Measurements from ENCODE around the gene TUBGCP3. TPM values are rescaled to one million over a fixed set of nuclear protein-coding genes. Genes with fewer than 3 reads are reported as not detected.

The TUBGCP3 gene
- total RNA-seq, 1 experiment from 2014 or later: 47.4 TPM

DNA sequence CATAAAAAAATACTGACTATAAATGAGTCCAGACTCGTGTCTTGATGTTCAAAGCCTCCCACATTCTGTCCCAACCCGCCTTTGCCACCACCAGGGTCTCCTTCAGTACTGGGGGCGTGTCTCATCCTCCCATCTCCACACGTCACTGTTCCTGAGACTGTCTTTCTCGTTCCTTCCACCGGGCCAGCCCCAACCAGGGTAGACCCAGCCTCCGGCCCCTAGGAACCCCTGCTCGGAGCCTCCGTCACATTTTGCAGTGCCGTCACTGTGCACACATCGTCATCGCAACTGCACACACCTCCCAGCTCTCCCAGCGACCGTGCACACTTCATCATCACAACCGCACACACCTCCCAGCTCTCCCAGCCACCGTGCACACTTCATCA lies 138.4 kb downstream of the TUBGCP3 start:
- Histone ChIP-seq H3K36me3 (ENCODE audit: low read depth) (no peaks in the 10 kb centered on the region), H3K9me2 (ENCODE audit: insufficient read depth) (no peaks in the 10 kb centered on the region), H3K79me2 (ENCODE audit: low read depth) (no peaks in the 10 kb centered on the region), H3K27me3 (ENCODE audit: insufficient read depth, low read depth) (peaks cover 97% of the 10 kb centered on the region), H3K4me2 (no peak overlapping the region), H3K27ac (no peak overlapping the region), H3K4me3 (no peak overlapping the region), H3F3A (ENCODE audit: insufficient read depth, low read depth) (no peaks in the 10 kb centered on the region), H2AFZ (no peak overlapping the region), H3K9me3 (ENCODE audit: insufficient read depth, low read depth) (no peaks in the 10 kb centered on the region), H4K20me1 (ENCODE audit: insufficient read depth) (no peaks in the 10 kb centered on the region), H3K4me1 (replicated peaks; ENCODE audit: insufficient read depth) (no peaks in the 10 kb centered on the region)
- no TSS peak for BruUV-seq (replicated peaks)
- intact Hi-C loops (cut with micrococcal nuclease; ENCODE audit: unreplicated experiment): no loop called here
- DNase-seq: no peak
- POLR2A ChIA-PET (ENCODE audit: unreplicated experiment): no interaction called here
- no peak for TF ChIP-seq EZH2 (IDR thresholded peaks at IDR 0.05; ENCODE audit: low read depth)
- TF ChIP-seq, protein P1, sequence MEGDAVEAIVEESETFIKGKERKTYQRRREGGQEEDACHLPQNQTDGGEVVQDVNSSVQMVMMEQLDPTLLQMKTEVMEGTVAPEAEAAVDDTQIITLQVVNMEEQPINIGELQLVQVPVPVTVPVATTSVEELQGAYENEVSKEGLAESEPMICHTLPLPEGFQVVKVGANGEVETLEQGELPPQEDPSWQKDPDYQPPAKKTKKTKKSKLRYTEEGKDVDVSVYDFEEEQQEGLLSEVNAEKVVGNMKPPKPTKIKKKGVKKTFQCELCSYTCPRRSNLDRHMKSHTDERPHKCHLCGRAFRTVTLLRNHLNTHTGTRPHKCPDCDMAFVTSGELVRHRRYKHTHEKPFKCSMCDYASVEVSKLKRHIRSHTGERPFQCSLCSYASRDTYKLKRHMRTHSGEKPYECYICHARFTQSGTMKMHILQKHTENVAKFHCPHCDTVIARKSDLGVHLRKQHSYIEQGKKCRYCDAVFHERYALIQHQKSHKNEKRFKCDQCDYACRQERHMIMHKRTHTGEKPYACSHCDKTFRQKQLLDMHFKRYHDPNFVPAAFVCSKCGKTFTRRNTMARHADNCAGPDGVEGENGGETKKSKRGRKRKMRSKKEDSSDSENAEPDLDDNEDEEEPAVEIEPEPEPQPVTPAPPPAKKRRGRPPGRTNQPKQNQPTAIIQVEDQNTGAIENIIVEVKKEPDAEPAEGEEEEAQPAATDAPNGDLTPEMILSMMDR (conservative IDR thresholded peaks at IDR 0.05): no peak
- CTCF ChIA-PET: no interaction called here

DNA sequence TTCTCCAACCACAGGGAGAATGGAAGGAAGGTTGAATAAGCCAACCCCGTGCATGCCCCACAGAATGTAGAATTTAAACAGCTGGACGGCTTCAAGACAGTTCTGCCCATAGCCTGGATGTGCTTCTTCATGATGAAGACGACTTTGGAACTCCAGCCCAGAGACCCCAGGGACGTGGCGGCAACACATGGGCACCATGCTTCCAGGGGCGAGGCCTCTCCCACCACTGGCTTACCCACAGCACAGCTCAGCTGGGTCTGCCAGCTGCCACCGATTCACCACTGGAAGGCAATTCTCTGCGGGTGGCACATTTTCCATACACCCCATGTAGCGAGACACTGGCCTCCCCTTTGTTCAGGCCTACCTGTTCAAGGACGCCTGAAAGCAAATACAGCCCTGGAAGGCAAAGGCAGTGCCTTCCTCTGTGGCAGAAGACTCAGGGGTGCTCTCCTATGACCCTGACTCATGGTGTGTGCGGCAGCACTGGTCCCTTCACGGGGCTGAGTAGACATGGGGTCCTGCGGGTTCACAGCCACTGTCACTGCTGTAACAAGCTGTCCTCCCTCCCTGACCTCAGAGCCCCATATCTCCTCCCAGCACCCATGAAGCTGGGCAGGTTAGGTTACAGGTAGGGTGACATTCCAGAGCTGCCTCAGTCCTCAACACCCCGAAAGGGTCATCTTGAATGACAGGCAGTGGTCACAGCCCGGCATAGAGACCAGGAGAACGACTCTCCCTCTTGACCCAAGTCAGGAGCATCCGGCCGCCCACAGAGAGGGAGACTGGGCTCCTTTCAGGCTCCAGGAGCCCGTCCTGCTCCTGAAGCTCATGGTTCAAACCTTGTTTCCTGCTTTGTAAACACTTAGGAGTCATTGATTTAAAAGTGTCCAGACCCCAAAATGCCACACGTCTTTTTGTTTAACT lies 139.1 kb downstream of the TUBGCP3 start:
- Histone ChIP-seq H3K79me2 (ENCODE audit: low read depth) (no peaks in the 10 kb centered on the region), H3F3A (ENCODE audit: insufficient read depth, low read depth) (no peaks in the 10 kb centered on the region), H3K4me1 (replicated peaks; ENCODE audit: insufficient read depth) (no peaks in the 10 kb centered on the region), H3K4me2 (no peak overlapping the region), H3K36me3 (ENCODE audit: low read depth) (no peaks in the 10 kb centered on the region), H3K9me3 (ENCODE audit: insufficient read depth, low read depth) (no peaks in the 10 kb centered on the region), H3K9me2 (ENCODE audit: insufficient read depth) (no peaks in the 10 kb centered on the region), H2AFZ (no peak overlapping the region), H4K20me1 (ENCODE audit: insufficient read depth) (no peaks in the 10 kb centered on the region), H3K4me3 (no peak overlapping the region), H3K27me3 (ENCODE audit: insufficient read depth, low read depth) (peaks cover 94% of the 10 kb centered on the region), H3K27ac (no peak overlapping the region)
- peak in 1 of 2 experiments; percentile 24 for DNase-seq
- TF ChIP-seq EZH2 (IDR thresholded peaks at IDR 0.05; ENCODE audit: low read depth): no peak
- TF ChIP-seq, protein P1 (conservative IDR thresholded peaks at IDR 0.05): no peak
- no TSS peak for BruUV-seq (replicated peaks)
- intact Hi-C loops (cut with micrococcal nuclease; ENCODE audit: unreplicated experiment): no loop called here
- CTCF ChIA-PET: no interaction called here
- POLR2A ChIA-PET (ENCODE audit: unreplicated experiment): no interaction called here

DNA sequence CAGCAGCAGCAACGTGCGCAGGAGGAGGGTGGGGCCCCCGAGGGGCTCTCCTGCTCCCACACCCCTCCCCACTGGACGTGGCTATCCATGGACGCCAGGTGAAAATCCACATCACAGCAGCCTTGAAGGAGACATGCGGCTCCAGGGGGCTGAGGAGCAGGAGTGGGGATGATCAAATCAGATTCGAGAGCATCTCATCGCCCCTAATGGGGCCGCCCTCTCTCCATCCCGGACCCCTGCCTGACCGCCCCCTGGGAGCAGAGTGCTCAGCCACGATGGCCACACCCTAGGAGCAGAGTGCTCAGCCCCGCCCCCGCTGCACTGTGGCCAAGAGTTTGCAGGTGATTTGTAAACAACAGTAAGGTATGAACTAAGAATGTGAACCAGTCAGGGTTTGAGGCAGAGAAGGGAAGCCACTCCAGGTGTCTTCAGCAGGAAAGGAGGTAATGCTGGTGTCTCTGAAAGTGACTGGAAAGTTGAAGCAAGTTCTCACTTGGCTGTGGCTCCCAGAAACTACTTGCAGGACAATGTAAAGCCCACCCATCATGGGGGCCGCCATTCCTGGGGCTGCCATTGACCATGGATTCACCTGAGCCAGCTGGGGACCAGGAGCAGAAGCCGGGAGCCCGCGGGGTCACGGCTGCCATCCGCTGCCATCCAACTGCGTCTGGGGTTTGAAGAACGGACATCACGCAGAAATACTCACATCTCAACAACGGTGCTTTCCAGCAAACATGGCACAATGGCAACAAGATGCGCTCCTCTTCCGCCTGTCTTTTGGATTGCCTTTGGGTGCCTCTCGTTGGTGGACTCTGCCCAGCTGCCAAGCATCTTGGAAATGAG lies 140.0 kb downstream of the TUBGCP3 start:
- no peaks in the 10 kb centered on the region for H3K9me2 ChIP-seq (ENCODE audit: insufficient read depth)
- H3K79me2 ChIP-seq (ENCODE audit: low read depth): no peaks in the 10 kb centered on the region
- no peaks in the 10 kb centered on the region for H3K4me1 ChIP-seq (replicated peaks; ENCODE audit: insufficient read depth)
- peaks cover 93% of the 10 kb centered on the region for H3K27me3 ChIP-seq (ENCODE audit: insufficient read depth, low read depth)
- no peak overlapping the region for H3K27ac ChIP-seq
- no TSS peak for BruUV-seq (replicated peaks)
- ChIA-PET POLR2A (ENCODE audit: unreplicated experiment) (no interaction called here), CTCF (no interaction called here)
- no peak overlapping the region for H3K4me2 ChIP-seq
- DNase-seq: no peak
- no peak for TF ChIP-seq EZH2 (IDR thresholded peaks at IDR 0.05; ENCODE audit: low read depth)
- TF ChIP-seq, protein P1 (conservative IDR thresholded peaks at IDR 0.05): no peak
- no peaks in the 10 kb centered on the region for H3K36me3 ChIP-seq (ENCODE audit: low read depth)
- intact Hi-C loops (cut with micrococcal nuclease; ENCODE audit: unreplicated experiment): no loop called here
- H3K4me3 ChIP-seq: no peak overlapping the region
- H4K20me1 ChIP-seq (ENCODE audit: insufficient read depth): no peaks in the 10 kb centered on the region
- H3F3A ChIP-seq (ENCODE audit: insufficient read depth, low read depth): no peaks in the 10 kb centered on the region
- H2AFZ ChIP-seq: no peak overlapping the region
- no peaks in the 10 kb centered on the region for H3K9me3 ChIP-seq (ENCODE audit: insufficient read depth, low read depth)

Data from PC-9 (cell line).